SK-N-SH (cell line): Measurements from ENCODE around the gene ERGIC1. TPM values are rescaled to one million over a fixed set of nuclear protein-coding genes. Genes with fewer than 3 reads are reported as not detected.
A peak's percentile ranks its signal among the peaks of the same experiment; 100 is the strongest.

Source experiments
- CTCF ChIA-PET: fragments of 300-600, 350-600 bp; formaldehyde crosslinking; extraction: SDS; loops from one replicate; lab custom pipeline; 2021; lab: Yijun Ruan, JAX
- POLR2A ChIA-PET: fragments of 350-600 bp; sonication (Branson Sonifier 250); formaldehyde crosslinking; extraction: SDS; loops from one replicate; lab custom pipeline; 2020; ENCODE audit warnings: antibody characterized with exemption, inconsistent platforms; lab: Yijun Ruan, JAX
- DNase-seq: peaks from one replicate; pipeline ENCODE4 v3.0.0; 2012
- H2AFZ ChIP-seq: fragments of 200-600 bp; sonication (generic); 2 replicates; pipeline ENCODE4 v1.8.1; 2016; ENCODE audit warnings: antibody characterized with exemption, mild to moderate bottlenecking, low read depth
- H3F3A ChIP-seq: fragments of 200-600 bp; sonication (generic); replicated peaks from 2 replicates; pipeline ENCODE3; 2016; ENCODE audit warnings: antibody characterized with exemption, mild to moderate bottlenecking; ENCODE audit not compliant: insufficient read depth
- H3K27ac ChIP-seq, 2 experiments: fragments of 200-500 bp in 1 of 2; fragments of 200-600 bp in 1 of 2; sonication (Bioruptor generic) in 1 of 2; sonication (generic), shearing (Covaris generic) in 1 of 2; 2 replicates each; pipeline versions ENCODE4 v1.5.1 to v1.6.1; 2014 to 2016; ENCODE audit warnings: low read depth in 2 of 2, inconsistent platforms in 1 of 2, low read length in 1 of 2, mild to moderate bottlenecking in 1 of 2, mixed read lengths in 1 of 2
- H3K27me3 ChIP-seq: fragments of 200-600 bp; sonication (generic), shearing (Covaris generic); 2 replicates; pipeline ENCODE4 v1.6.1; 2016; ENCODE audit warnings: mixed run types; ENCODE audit not compliant: insufficient read depth
- H3K36me3 ChIP-seq, 2 experiments: fragments of 200-500 bp in 1 of 2; fragments of 200-600 bp in 1 of 2; sonication (Bioruptor generic) in 1 of 2; sonication (generic) in 1 of 2; replicated peaks in 1 of 2; 2 replicates each; pipeline versions ENCODE3 to v1.5.1; 2014 to 2016; ENCODE audit warnings: low read length in 1 of 2, mild to moderate bottlenecking in 1 of 2; ENCODE audit not compliant: insufficient read depth in 2 of 2, control insufficient read depth in 1 of 2
- H3K4me1 ChIP-seq, 2 experiments: fragments of 200-500 bp in 1 of 2; fragments of 200-600 bp in 1 of 2; sonication (Bioruptor generic) in 1 of 2; sonication (generic), shearing (Covaris generic) in 1 of 2; 2 replicates each; pipeline versions ENCODE4 v1.5.1 to v1.6.1; 2014 to 2016; ENCODE audit warnings: low read depth in 1 of 2, low read length in 1 of 2, mixed run types in 1 of 2; ENCODE audit not compliant: insufficient read depth in 2 of 2, control insufficient read depth in 1 of 2
- H3K4me2 ChIP-seq: fragments of 200-600 bp; sonication (generic), shearing (Covaris generic); 2 replicates; pipeline ENCODE4 v1.6.1; 2017; ENCODE audit warnings: mixed run types
- H3K4me3 ChIP-seq, 2 experiments: fragments of 200-500 bp in 1 of 2; fragments of 200-600 bp in 1 of 2; sonication (Bioruptor generic) in 1 of 2; sonication (generic), shearing (Covaris generic) in 1 of 2; 2 replicates each; pipeline versions ENCODE4 v1.5.1 to v1.8.1; 2014 to 2016; ENCODE audit warnings: low read depth in 2 of 2, inconsistent platforms in 1 of 2, low read length in 1 of 2, mild to moderate bottlenecking in 1 of 2, mixed read lengths in 1 of 2, moderate library complexity in 1 of 2
- H3K79me2 ChIP-seq: fragments of 200-600 bp; sonication (generic); 2 replicates; pipeline ENCODE4 v1.8.1; 2017; ENCODE audit warnings: mild to moderate bottlenecking; ENCODE audit not compliant: insufficient read depth
- H3K9ac ChIP-seq: fragments of 200-600 bp; sonication (generic); 2 replicates; pipeline ENCODE4 v1.6.1; 2017; ENCODE audit warnings: mixed run types
- H3K9me2 ChIP-seq: fragments of 200-600 bp; sonication (generic); 2 replicates; pipeline ENCODE4 v1.6.1; 2017; ENCODE audit warnings: mixed run types
- H3K9me3 ChIP-seq: fragments of 200-600 bp; sonication (generic); 2 replicates; pipeline ENCODE4 v1.6.1; 2017; ENCODE audit warnings: mixed run types, mild to moderate bottlenecking, moderate library complexity
- H4K20me1 ChIP-seq: fragments of 200-600 bp; sonication (generic); 2 replicates; pipeline ENCODE4 v1.6.1; 2017; ENCODE audit warnings: mild to moderate bottlenecking, mixed run types; ENCODE audit not compliant: insufficient read depth
- ELF1 ChIP-seq: IDR thresholded peaks from 2 replicates; pipeline ENCODE4 v1.4.0; 2012
- FOXM1 ChIP-seq: IDR thresholded peaks from 2 replicates; pipeline ENCODE4 v1.4.0; 2012; ENCODE audit warnings: low read depth, mild to moderate bottlenecking
- GATA2 ChIP-seq: sonication (generic); formaldehyde crosslinking; IDR thresholded peaks from 2 replicates; pipeline ENCODE4 v1.5.0; 2020; ENCODE audit warnings: mild to moderate bottlenecking, missing genetic modification reagents
- JUND ChIP-seq: IDR thresholded peaks from 2 replicates; pipeline ENCODE4 v1.4.0; 2012
- MAX ChIP-seq: IDR thresholded peaks from 2 replicates; pipeline ENCODE4 v1.4.0; 2012; ENCODE audit warnings: low read depth
- MEF2A ChIP-seq: IDR thresholded peaks from 2 replicates; pipeline ENCODE4 v1.4.0; 2012; ENCODE audit warnings: low read depth, borderline replicate concordance
- MXI1 ChIP-seq: IDR thresholded peaks from 2 replicates; pipeline ENCODE4 v1.6.1; 2012; ENCODE audit warnings: mild to moderate bottlenecking, low read depth, low read length, improper control_type of control experiment
- NFIC ChIP-seq: IDR thresholded peaks from 2 replicates; pipeline ENCODE4 v1.4.0; 2012; ENCODE audit warnings: borderline replicate concordance
- NRF1 ChIP-seq: IDR thresholded peaks from 2 replicates; pipeline ENCODE4 v1.6.1; 2012; ENCODE audit warnings: low read depth, mild to moderate bottlenecking, low read length
- PBX3 ChIP-seq: IDR thresholded peaks from 2 replicates; pipeline ENCODE4; 2012
- POLR2AphosphoS5 ChIP-seq: IDR thresholded peaks from 2 replicates; pipeline ENCODE4 v1.6.1; 2012; ENCODE audit warnings: low read depth, low read length
- RCOR1 ChIP-seq: fragments of 150-350 bp; IDR thresholded peaks from 2 replicates; pipeline ENCODE4 v1.6.1; 2017; ENCODE audit warnings: antibody characterized with exemption, low read length
- REST ChIP-seq: IDR thresholded peaks from 2 replicates; pipeline ENCODE4 v1.6.1; 2012; ENCODE audit warnings: mild to moderate bottlenecking, low read depth, low read length, moderate library complexity
- SIN3A ChIP-seq: IDR thresholded peaks from 2 replicates; pipeline ENCODE4 v1.6.1; 2012; ENCODE audit warnings: low read depth, mild to moderate bottlenecking, low read length, moderate library complexity, borderline replicate concordance
- SMC3 ChIP-seq: IDR thresholded peaks from 2 replicates; pipeline ENCODE4 v1.6.1; 2012; ENCODE audit warnings: low read depth, low read length, improper control_type of control experiment
- TAF1 ChIP-seq: IDR thresholded peaks from 2 replicates; pipeline ENCODE4 v1.6.1; 2012; ENCODE audit warnings: low read depth, mild to moderate bottlenecking, low read length, moderate library complexity, borderline replicate concordance
- TCF12 ChIP-seq: IDR thresholded peaks from 2 replicates; pipeline ENCODE4 v1.4.0; 2012
- TEAD4 ChIP-seq: IDR thresholded peaks from 2 replicates; pipeline ENCODE4 v1.4.0; 2012; ENCODE audit warnings: mild to moderate bottlenecking, borderline replicate concordance; ENCODE audit not compliant: insufficient read depth
- USF1 ChIP-seq: IDR thresholded peaks from 2 replicates; pipeline ENCODE4 v1.4.0; 2012; ENCODE audit warnings: low read depth, borderline replicate concordance
- USF2 ChIP-seq: fragments of 150-350 bp; IDR thresholded peaks from 2 replicates; pipeline ENCODE4 v1.6.1; 2017; ENCODE audit warnings: antibody characterized with exemption, low read length, low read depth, borderline replicate concordance
- WGBS: methylation state at CpG from one replicate; pipeline ENCODE4 v1.1.6; 2017; ENCODE audit warnings: low lambda C conversion rate; 5-methylcytosine and 5-hydroxymethylcytosine counted together
- polyA plus RNA-seq, 3 experiments: library from polyadenylated mRNA; depleted of rRNA; stranded (reverse); fragments of >200 nt; gene quantifications; 2 replicates each; pipeline ENCODE4 v1.2.3, GENCODE V29; 2012

The ERGIC1 gene
- polyA plus RNA-seq, 1 of the 3 experiments (the other 2 are of a cell fraction): 101 TPM

- no peak for TF ChIP-seq NFIC
- no peak for TF ChIP-seq TCF12
- no peak for TF ChIP-seq USF2
- Histone ChIP-seq H2AFZ (no peak overlapping the region), H3K9me3 (no peaks in the 10 kb centered on the region), H3K27me3 (no peaks in the 10 kb centered on the region), H4K20me1 (no peaks in the 10 kb centered on the region), H3K36me3 (peaks cover 0 to 4% of the 10 kb centered on the region in 2 experiments), H3K9me2 (no peaks in the 10 kb centered on the region), H3K4me3 (no peak overlapping the region), H3K79me2 (peaks cover 5% of the 10 kb centered on the region; the same call in 1 of the 2 replicates), H3K27ac (peak overlapping the region in 1 of 2 experiments; percentile 94; a peak in 2 of 4 replicates), H3K4me2 (no peak overlapping the region), H3F3A (peaks cover 38% of the 10 kb centered on the region), H3K4me1 (peaks cover 0 to 36% of the 10 kb centered on the region in 2 experiments; a peak in 2 of 4 replicates), H3K9ac (peak overlapping the region; percentile 70; the same call in 1 of the 2 replicates)
- ChIA-PET CTCF (interaction anchor here (1.1 to 2.1 kb wide), 3 partner anchors 11 to 228 kb away, joined by 3 to 11 read pairs (median 5); no protein-coding TSS in a partner anchor), POLR2A (no interaction called here)
- 92% methylated on average over 6 of the region's 6 CpGs for WGBS
- no peak for DNase-seq
Observed at GRCh38 chr5:172944741-172945140, 110.7 kb downstream of the ERGIC1 start.

- DNase-seq: no peak
- no peaks in the 10 kb centered on the region for H3K9me3 ChIP-seq
- H3K27me3 ChIP-seq: no peaks in the 10 kb centered on the region
- no peaks in the 10 kb centered on the region for H3K9me2 ChIP-seq
- POLR2A ChIA-PET: no interaction called here
- H3F3A ChIP-seq: peaks cover 37% of the 10 kb centered on the region
- peaks cover 5% of the 10 kb centered on the region; the same call in 1 of the 2 replicates for H3K79me2 ChIP-seq
- peaks cover 0 to 6% of the 10 kb centered on the region in 2 experiments for H3K36me3 ChIP-seq
- H3K4me2 ChIP-seq: no peak overlapping the region
- WGBS: 92% methylated on average over 6 of the region's 6 CpGs
- peak overlapping the region in 1 of 2 experiments; percentile 94; a peak in 2 of 4 replicates for H3K27ac ChIP-seq
- H3K4me3 ChIP-seq: no peak overlapping the region
- no peak for TF ChIP-seq SIN3A
- no peak for TF ChIP-seq NFIC
- TF ChIP-seq JUND: no peak
- TF ChIP-seq MAX: no peak
- TF ChIP-seq USF1: no peak
- no peak for TF ChIP-seq NRF1
- no peak for TF ChIP-seq FOXM1
- TF ChIP-seq RCOR1: no peak
- no peak for TF ChIP-seq PBX3
- no peak for TF ChIP-seq TAF1
- no peak for TF ChIP-seq REST
- TF ChIP-seq SMC3: no peak
- no peak for TF ChIP-seq TEAD4
- TF ChIP-seq MXI1: no peak
- TF ChIP-seq POLR2AphosphoS5: no peak
- TF ChIP-seq MEF2A: no peak
- no peak for TF ChIP-seq GATA2
- no peak for TF ChIP-seq ELF1
- TF ChIP-seq, all 33 proteins: peak for 0
- Histone ChIP-seq H4K20me1 (no peaks in the 10 kb centered on the region), H3K4me1 (peaks cover 0 to 36% of the 10 kb centered on the region in 2 experiments; a peak in 2 of 4 replicates), H2AFZ (no peak overlapping the region), H3K9ac (peak overlapping the region; percentile 70; the same call in 1 of the 2 replicates)
- CTCF ChIA-PET: interaction anchor here (2.1 kb wide), 1 partner anchor 12 kb away, joined by 11 read pairs; no protein-coding TSS in a partner anchor
Observed at GRCh38 chr5:172945151-172945550, 111.1 kb downstream of the ERGIC1 start.
